Glutamatergic neuron (in vitro differentiated cells): ENCODE measurements around the gene FAM81A. TPM values are rescaled to one million over a fixed set of nuclear protein-coding genes. Genes with fewer than 3 reads are reported as not detected.

Experiments used
- DNase-seq: peaks from one replicate; pipeline ENCODE4 v3.0.0; 2022
- H3K27ac Mint-ChIP-seq: one replicate; pipeline ENCODE4 v1.8.0; 2020; ENCODE audit warnings: mild to moderate bottlenecking, mixed read lengths, inconsistent platforms; ENCODE audit not compliant: unreplicated experiment
- H3K27me3 Mint-ChIP-seq: one replicate; pipeline ENCODE4 v1.8.0; 2020; ENCODE audit warnings: mild to moderate bottlenecking, moderate library complexity, mixed read lengths, inconsistent platforms; ENCODE audit not compliant: unreplicated experiment
- H3K36me3 Mint-ChIP-seq: one replicate; pipeline ENCODE4 v1.8.0; 2020; ENCODE audit warnings: mild to moderate bottlenecking, mixed read lengths, inconsistent platforms; ENCODE audit not compliant: unreplicated experiment
- H3K4me1 Mint-ChIP-seq: one replicate; pipeline ENCODE4 v1.8.0; 2020; ENCODE audit warnings: mild to moderate bottlenecking, low read depth, mixed read lengths, inconsistent platforms; ENCODE audit not compliant: unreplicated experiment
- H3K4me3 Mint-ChIP-seq: one replicate; pipeline ENCODE4 v1.8.0; 2020; ENCODE audit warnings: mild to moderate bottlenecking, mixed read lengths, inconsistent platforms; ENCODE audit not compliant: unreplicated experiment
- H3K9me3 Mint-ChIP-seq: one replicate; pipeline ENCODE4 v1.8.0; 2020; ENCODE audit warnings: mild to moderate bottlenecking, moderate library complexity, mixed read lengths, inconsistent platforms; ENCODE audit not compliant: unreplicated experiment
- total RNA-seq: library from RNA; stranded (reverse); fragmentation: NEBNext Ultra II Directional; extraction: Animal tissue kit (Norgen Biotek cat#: 25700); gene quantifications from one replicate; pipeline ENCODE4 v1.2.1, GENCODE V29; 2021; ENCODE audit not compliant: unreplicated experiment
- TF ChIP-seq, protein P1 (sequence below): fragments of 200-600 bp; sonication (generic); IDR thresholded peaks from one replicate; pipeline ENCODE4 v1.5.0; 2021; ENCODE audit not compliant: partially characterized antibody, unreplicated experiment

Gene FAM81A
- total RNA-seq, 1 donor from 2014 or later = not detected

DNA sequence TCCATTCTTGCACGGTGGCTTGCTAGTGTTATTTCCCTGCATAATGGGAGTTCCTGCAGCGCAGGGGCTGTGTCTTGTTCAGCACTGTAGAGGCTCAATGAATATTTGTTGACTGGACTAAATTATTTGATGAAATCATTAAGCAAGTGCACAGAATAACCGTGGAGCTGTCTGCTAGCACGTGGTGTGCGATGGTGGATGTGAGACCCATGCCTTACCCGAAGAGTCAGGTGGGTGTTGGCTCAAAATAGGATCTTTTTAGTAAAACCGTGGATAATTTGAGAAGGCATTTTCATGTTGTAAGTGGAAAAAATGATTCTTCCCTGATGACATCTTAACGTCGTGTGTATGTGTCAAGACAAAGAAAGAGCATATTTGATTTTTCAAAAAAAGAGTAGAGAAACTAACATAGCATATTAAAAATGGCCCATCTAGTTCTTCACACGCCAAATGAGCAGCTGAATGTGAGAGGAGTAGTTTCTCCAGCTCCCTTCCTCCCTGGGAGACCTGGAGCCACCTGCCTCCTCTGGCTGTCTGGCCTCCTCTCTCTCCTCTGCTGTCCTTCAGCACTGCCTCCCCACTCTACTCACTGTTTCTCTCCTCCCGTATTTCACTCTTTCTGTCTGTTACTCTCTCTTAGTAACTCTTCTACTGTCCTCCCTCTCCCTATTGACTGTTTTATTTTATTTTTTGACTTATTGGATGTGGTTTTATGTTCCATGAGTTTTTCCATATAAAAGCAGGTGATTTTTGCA is 6.3 kb downstream of the FAM81A start:
- TF ChIP-seq, protein P1, sequence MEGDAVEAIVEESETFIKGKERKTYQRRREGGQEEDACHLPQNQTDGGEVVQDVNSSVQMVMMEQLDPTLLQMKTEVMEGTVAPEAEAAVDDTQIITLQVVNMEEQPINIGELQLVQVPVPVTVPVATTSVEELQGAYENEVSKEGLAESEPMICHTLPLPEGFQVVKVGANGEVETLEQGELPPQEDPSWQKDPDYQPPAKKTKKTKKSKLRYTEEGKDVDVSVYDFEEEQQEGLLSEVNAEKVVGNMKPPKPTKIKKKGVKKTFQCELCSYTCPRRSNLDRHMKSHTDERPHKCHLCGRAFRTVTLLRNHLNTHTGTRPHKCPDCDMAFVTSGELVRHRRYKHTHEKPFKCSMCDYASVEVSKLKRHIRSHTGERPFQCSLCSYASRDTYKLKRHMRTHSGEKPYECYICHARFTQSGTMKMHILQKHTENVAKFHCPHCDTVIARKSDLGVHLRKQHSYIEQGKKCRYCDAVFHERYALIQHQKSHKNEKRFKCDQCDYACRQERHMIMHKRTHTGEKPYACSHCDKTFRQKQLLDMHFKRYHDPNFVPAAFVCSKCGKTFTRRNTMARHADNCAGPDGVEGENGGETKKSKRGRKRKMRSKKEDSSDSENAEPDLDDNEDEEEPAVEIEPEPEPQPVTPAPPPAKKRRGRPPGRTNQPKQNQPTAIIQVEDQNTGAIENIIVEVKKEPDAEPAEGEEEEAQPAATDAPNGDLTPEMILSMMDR = no peak
- Mint-ChIP-seq H3K27me3 (peaks cover 9% of the 10 kb centered on the region), H3K4me1 (peaks cover 4% of the 10 kb centered on the region), H3K27ac (no peak overlapping the region), H3K4me3 (no peak overlapping the region), H3K9me3 (no peaks in the 10 kb centered on the region), H3K36me3 (no peaks in the 10 kb centered on the region)
- DNase-seq = no peak

DNA sequence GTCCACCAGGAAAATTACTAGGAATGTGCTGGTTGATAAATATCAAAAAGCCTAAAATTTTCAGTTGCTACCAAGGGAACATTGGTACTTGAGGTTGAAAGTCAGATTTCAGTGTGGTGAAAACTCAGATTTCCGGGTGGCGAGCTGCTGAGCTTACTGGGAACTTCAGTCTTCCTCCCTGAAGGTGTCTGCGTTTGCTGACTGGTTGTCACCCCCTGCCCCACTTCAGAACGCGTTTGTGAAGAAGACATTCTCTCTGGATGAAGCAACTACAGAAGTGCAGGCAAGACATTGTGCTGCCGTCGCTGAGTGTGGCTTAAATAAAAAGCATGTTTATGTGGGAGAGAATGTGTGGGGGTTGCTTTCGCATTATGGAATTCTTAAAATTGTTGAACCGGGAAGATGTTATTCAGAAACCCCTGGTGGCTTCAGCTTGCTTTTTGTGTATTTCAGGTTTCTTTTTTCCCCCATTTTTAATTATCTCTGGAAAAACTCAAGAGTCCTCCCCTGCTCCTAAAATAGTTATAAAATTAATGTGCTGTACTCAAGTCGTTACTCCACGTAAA is 7.1 kb downstream of the FAM81A start:
- H3K4me3 Mint-ChIP-seq = no peak overlapping the region
- TF ChIP-seq, protein P1 = no peak
- no peak overlapping the region for H3K27ac Mint-ChIP-seq
- H3K36me3 Mint-ChIP-seq = no peaks in the 10 kb centered on the region
- no peaks in the 10 kb centered on the region for H3K9me3 Mint-ChIP-seq
- DNase-seq = no peak
- peaks cover 4% of the 10 kb centered on the region for H3K4me1 Mint-ChIP-seq
- H3K27me3 Mint-ChIP-seq = peaks cover 9% of the 10 kb centered on the region

DNA sequence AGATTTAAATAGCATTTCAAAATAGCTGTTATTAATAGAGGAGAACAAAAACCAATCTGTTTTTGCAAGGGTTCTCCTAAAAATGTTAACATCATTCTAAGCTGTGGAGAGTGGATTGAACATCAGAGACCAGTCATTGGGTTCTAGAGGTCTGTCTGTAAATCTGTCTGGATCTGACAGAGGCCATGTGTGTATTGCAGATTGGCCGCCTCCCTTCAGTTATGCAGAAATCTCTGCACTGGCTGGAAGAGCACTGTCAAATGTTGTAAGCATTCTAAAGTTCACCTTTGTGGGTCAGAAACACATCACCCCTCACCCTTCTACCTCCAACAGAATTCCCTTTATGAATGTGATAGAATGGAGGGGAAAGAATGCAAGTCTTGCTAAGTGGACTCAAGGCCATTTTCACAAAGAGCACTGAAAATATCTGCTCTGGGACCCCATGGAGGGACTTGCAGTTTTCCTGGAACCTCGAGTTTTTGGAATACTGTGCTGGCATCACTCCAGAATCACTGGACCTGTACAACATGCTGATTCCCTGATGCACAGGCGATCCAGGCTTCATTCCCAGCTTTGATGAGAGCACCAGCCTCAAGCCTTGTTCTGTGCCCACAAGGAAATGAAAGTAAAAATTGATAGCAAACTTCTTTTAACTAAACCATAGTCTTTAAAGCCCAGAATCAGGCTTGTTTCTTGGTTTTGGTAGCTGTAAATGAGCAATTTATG is 8.4 kb downstream of the FAM81A start:
- H3K4me3 Mint-ChIP-seq = no peak overlapping the region
- no peak overlapping the region for H3K27ac Mint-ChIP-seq
- no peak for DNase-seq
- no peaks in the 10 kb centered on the region for H3K36me3 Mint-ChIP-seq
- peaks cover 9% of the 10 kb centered on the region for H3K27me3 Mint-ChIP-seq
- H3K9me3 Mint-ChIP-seq = no peaks in the 10 kb centered on the region
- H3K4me1 Mint-ChIP-seq = peaks cover 4% of the 10 kb centered on the region
- TF ChIP-seq, protein P1 = no peak

DNA sequence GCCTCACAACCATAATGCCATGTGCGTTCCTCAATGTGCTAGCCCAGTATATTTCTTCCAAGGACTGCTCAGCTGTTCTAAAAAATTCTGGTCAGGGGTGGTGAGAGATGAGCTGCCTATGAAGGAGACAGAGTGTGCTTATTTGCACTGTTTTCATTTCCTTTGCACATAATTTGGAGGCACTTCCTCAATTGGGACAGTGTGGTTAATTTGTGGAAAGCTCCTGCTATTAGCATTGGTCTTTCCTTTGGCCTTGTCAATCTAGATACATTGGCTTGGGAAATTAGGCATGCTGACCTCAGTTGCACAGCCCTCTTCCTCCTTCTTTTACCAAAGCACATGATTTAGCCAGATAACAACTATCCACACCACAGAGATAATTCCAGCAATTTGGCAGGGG is 9.4 kb downstream of the FAM81A start:
- Mint-ChIP-seq H3K4me1 (peaks cover 4% of the 10 kb centered on the region), H3K27me3 (peaks cover 9% of the 10 kb centered on the region), H3K9me3 (no peaks in the 10 kb centered on the region), H3K36me3 (no peaks in the 10 kb centered on the region), H3K4me3 (no peak overlapping the region), H3K27ac (no peak overlapping the region)
- TF ChIP-seq, protein P1 = no peak
- no peak for DNase-seq

DNA sequence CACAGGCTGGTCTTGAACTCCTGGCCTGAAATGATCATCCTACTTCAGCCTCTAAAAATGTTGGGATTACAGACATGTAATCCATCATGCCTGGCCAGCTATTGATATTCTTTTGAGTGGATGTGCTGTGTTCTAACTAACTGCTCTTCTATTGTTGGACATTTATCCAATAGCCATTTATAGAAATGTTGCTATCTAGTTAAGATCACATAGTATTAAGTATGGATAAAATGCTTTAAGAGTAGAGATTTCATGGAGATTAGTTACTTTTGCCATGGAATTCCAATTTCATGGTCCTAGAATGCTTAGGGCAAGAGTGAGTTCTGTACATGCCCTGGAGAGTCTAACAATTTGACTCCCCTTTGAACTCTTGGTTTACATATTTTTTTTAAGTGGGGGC is 10.9 kb downstream of the FAM81A start:
- Mint-ChIP-seq H3K9me3 (no peaks in the 10 kb centered on the region), H3K36me3 (no peaks in the 10 kb centered on the region)

More for the DNA sequence above, 10.9 kb downstream of the FAM81A start:
- Mint-ChIP-seq H3K27me3 (peaks cover 4% of the 10 kb centered on the region), H3K27ac (no peak overlapping the region), H3K4me1 (peaks cover under 1% of the 10 kb centered on the region), H3K4me3 (no peak overlapping the region)
- TF ChIP-seq, protein P1 = no peak
- no peak for DNase-seq
